ENCODE results near the gene GALNT2.

The GALNT2 gene

GRCh38 chr1:230268371-230269170, 201.5 kb downstream of the GALNT2 start:
- DNase-seq, result peak; percentile 15

- no peak for DNase-seq
Observed at GRCh38 chr1:230270185-230270558, 203.1 kb downstream of the GALNT2 start.

- DNase-seq, result no peak
Observed at GRCh38 chr1:230270559-230271281, 203.7 kb downstream of the GALNT2 start.

- no peak for DNase-seq
Observed at GRCh38 chr1:230271300-230272035, 204.4 kb downstream of the GALNT2 start.

GRCh38 chr1:230272557-230272956, 205.5 kb downstream of the GALNT2 start:
- DNase-seq, result no peak

GRCh38 chr1:230273141-230273710, 206.2 kb downstream of the GALNT2 start:
- DNase-seq, result no peak

GRCh38 chr1:230274254-230274653, 207.2 kb downstream of the GALNT2 start:
- no peak for DNase-seq

GRCh38 chr1:230276401-230276800, 209.4 kb downstream of the GALNT2 start:
- DNase-seq, result no peak

GRCh38 chr1:230277201-230278025, 210.4 kb downstream of the GALNT2 start:
- DNase-seq, result no peak

- DNase-seq, result no peak
Observed at GRCh38 chr1:230278376-230278775, 211.3 kb downstream of the GALNT2 start.

- no peak for DNase-seq
Observed at GRCh38 chr1:230278871-230279582, 212.0 kb downstream of the GALNT2 start.

- no peak for DNase-seq
Observed at GRCh38 chr1:230279583-230279945, 212.5 kb downstream of the GALNT2 start.

- no peak for DNase-seq
Observed at GRCh38 chr1:230280054-230280795, 213.2 kb downstream of the GALNT2 start.

GRCh38 chr1:230280906-230281413, 213.9 kb downstream of the GALNT2 start:
- no peak for DNase-seq

- no peak for DNase-seq
Observed at GRCh38 chr1:230281556-230281955, 214.5 kb downstream of the GALNT2 start.

- no peak for DNase-seq
Observed at GRCh38 chr1:230282157-230282556, 215.1 kb downstream of the GALNT2 start.

- no peak for DNase-seq
Observed at GRCh38 chr1:230283678-230284077, 216.6 kb downstream of the GALNT2 start.

- no peak for DNase-seq
Observed at GRCh38 chr1:230284891-230285290, 217.9 kb downstream of the GALNT2 start.

GRCh38 chr1:230285351-230285750, 218.3 kb downstream of the GALNT2 start:
- no peak for DNase-seq

GRCh38 chr1:230286166-230286889, 219.3 kb downstream of the GALNT2 start:
- DNase-seq, result peak; percentile 59
